Body of pancreas (tissue), 4 donors: ENCODE data around the gene NDRG3.

ENCODE experiments used
- POLR2A ChIP-seq, 3 donors: fragments of 450-650 bp; IDR thresholded peaks; one replicate each; pipeline ENCODE4 v1.6.1; 2016; ENCODE audit warnings: antibody characterized with exemption in 3 of 3, mild to moderate bottlenecking in 2 of 3
- TF ChIP-seq, protein P1 (sequence below), 7 experiments: fragments of 450-650 bp in 4 of 7; fragments of 200-600 bp in 3 of 7; sonication (generic) in 3 of 7; IDR thresholded peaks; one replicate each; pipeline ENCODE4 v1.5.1; 2016 to 2019; ENCODE audit warnings: antibody characterized with exemption in 7 of 7

DNA sequence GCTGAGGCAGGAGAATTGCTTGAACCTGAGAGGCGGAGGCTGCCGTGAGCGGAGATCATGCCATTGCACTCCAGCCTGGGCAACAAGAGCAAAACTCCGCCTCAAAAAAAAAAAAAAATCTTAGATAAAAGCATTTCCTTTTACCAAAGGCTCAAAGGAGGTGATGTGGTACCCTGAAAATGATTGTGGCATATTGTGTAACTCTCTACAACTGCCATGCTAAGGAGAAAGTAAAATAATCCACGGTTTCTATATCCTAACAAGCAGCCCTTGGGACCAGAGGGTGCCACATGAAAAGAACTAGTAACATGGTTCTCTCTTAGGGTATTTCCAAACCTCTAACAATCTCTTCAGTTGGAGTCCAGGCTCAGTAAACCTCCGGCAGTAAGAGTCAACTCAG lies 61.1 kb downstream of the NDRG3 start:
- TF ChIP-seq, protein P1, sequence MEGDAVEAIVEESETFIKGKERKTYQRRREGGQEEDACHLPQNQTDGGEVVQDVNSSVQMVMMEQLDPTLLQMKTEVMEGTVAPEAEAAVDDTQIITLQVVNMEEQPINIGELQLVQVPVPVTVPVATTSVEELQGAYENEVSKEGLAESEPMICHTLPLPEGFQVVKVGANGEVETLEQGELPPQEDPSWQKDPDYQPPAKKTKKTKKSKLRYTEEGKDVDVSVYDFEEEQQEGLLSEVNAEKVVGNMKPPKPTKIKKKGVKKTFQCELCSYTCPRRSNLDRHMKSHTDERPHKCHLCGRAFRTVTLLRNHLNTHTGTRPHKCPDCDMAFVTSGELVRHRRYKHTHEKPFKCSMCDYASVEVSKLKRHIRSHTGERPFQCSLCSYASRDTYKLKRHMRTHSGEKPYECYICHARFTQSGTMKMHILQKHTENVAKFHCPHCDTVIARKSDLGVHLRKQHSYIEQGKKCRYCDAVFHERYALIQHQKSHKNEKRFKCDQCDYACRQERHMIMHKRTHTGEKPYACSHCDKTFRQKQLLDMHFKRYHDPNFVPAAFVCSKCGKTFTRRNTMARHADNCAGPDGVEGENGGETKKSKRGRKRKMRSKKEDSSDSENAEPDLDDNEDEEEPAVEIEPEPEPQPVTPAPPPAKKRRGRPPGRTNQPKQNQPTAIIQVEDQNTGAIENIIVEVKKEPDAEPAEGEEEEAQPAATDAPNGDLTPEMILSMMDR (IDR thresholded peaks at IDR 0.05), result no peak
- TF ChIP-seq POLR2A (IDR thresholded peaks at IDR 0.05), result no peak
